Adipocyte (in vitro differentiated cells): ENCODE results near the gene SMIM41.
A peak's percentile ranks its signal among the peaks of the same experiment; 100 is the strongest.

Experiments
- DNase-seq: peaks from one replicate; pipeline ENCODE4 v3.0.0-alpha.2; 2015; ENCODE audit warnings: low read depth
- H3K27me3 ChIP-seq: replicated peaks from 2 replicates; pipeline ENCODE4 v1.7.0; 2013; ENCODE audit warnings: mild to moderate bottlenecking, low read length, moderate library complexity; ENCODE audit not compliant: control insufficient read depth, insufficient read depth
- H3K36me3 ChIP-seq: 2 replicates; pipeline ENCODE4 v1.7.0; 2013; ENCODE audit warnings: low read length, mild to moderate bottlenecking, moderate library complexity; ENCODE audit not compliant: control insufficient read depth, insufficient read depth, severe bottlenecking
- H3K4me1 ChIP-seq: 2 replicates; pipeline ENCODE4 v1.7.0; 2013; ENCODE audit warnings: mild to moderate bottlenecking, low read length, moderate library complexity; ENCODE audit not compliant: control insufficient read depth, insufficient read depth
- H3K4me3 ChIP-seq: 2 replicates; pipeline ENCODE4 v1.7.0; 2013; ENCODE audit warnings: mild to moderate bottlenecking, low read length, moderate library complexity
- H3K9ac ChIP-seq: 2 replicates; pipeline ENCODE4 v1.7.0; 2013; ENCODE audit warnings: mild to moderate bottlenecking, low read length, moderate library complexity
- H3K9me3 ChIP-seq: 2 replicates; pipeline ENCODE4 v1.7.0; 2013; ENCODE audit warnings: mild to moderate bottlenecking, low read length, moderate library complexity; ENCODE audit not compliant: control insufficient read depth

Gene SMIM41

GRCh38 chr12:52059582-52060497 is 19.7 kb upstream of the SMIM41 start:
- H3K36me3 ChIP-seq: no peaks in the 10 kb centered on the region
- H3K9ac ChIP-seq: no peak overlapping the region
- H3K4me3 ChIP-seq: no peak overlapping the region
- no peaks in the 10 kb centered on the region for H3K27me3 ChIP-seq
- H3K4me1 ChIP-seq: peaks cover 6% of the 10 kb centered on the region
- DNase-seq: no peak
- H3K9me3 ChIP-seq: no peaks in the 10 kb centered on the region

- Histone ChIP-seq H3K9me3 (no peaks in the 10 kb centered on the region), H3K4me1 (peaks cover 6% of the 10 kb centered on the region), H3K9ac (no peak overlapping the region), H3K27me3 (no peaks in the 10 kb centered on the region), H3K4me3 (no peak overlapping the region), H3K36me3 (no peaks in the 10 kb centered on the region)
- DNase-seq: no peak
Observed at GRCh38 chr12:52060498-52061177, 18.9 kb upstream of the SMIM41 start.

- Histone ChIP-seq H3K9ac (no peak overlapping the region), H3K4me3 (no peak overlapping the region), H3K36me3 (no peaks in the 10 kb centered on the region), H3K27me3 (no peaks in the 10 kb centered on the region), H3K4me1 (peaks cover 3% of the 10 kb centered on the region), H3K9me3 (no peaks in the 10 kb centered on the region)
- DNase-seq: no peak
Observed at GRCh38 chr12:52061470-52062166, 17.9 kb upstream of the SMIM41 start.

- H3K36me3 ChIP-seq: no peaks in the 10 kb centered on the region
- no peak overlapping the region for H3K9ac ChIP-seq
- H3K27me3 ChIP-seq: no peaks in the 10 kb centered on the region
- no peaks in the 10 kb centered on the region for H3K4me1 ChIP-seq
- no peak for DNase-seq
- no peaks in the 10 kb centered on the region for H3K9me3 ChIP-seq
- H3K4me3 ChIP-seq: no peak overlapping the region
Observed at GRCh38 chr12:52062167-52063081, 17.1 kb upstream of the SMIM41 start.

- Histone ChIP-seq H3K9me3 (no peaks in the 10 kb centered on the region), H3K4me1 (no peaks in the 10 kb centered on the region), H3K4me3 (no peak overlapping the region), H3K9ac (no peak overlapping the region), H3K27me3 (no peaks in the 10 kb centered on the region), H3K36me3 (no peaks in the 10 kb centered on the region)
- DNase-seq: no peak
Observed at GRCh38 chr12:52063082-52063924, 16.2 kb upstream of the SMIM41 start.

- H3K27me3 ChIP-seq: no peaks in the 10 kb centered on the region
- H3K9me3 ChIP-seq: no peaks in the 10 kb centered on the region
- no peak overlapping the region for H3K4me3 ChIP-seq
- H3K9ac ChIP-seq: no peak overlapping the region
- DNase-seq: no peak
- no peaks in the 10 kb centered on the region for H3K36me3 ChIP-seq
- H3K4me1 ChIP-seq: no peaks in the 10 kb centered on the region
Observed at GRCh38 chr12:52063981-52064649, 15.4 kb upstream of the SMIM41 start.

- Histone ChIP-seq H3K4me3 (no peak overlapping the region), H3K36me3 (no peaks in the 10 kb centered on the region), H3K9me3 (no peaks in the 10 kb centered on the region), H3K4me1 (peaks cover 11% of the 10 kb centered on the region), H3K27me3 (no peaks in the 10 kb centered on the region), H3K9ac (no peak overlapping the region)
- DNase-seq: no peak
Observed at GRCh38 chr12:52066346-52067080, 13.0 kb upstream of the SMIM41 start.

GRCh38 chr12:52067081-52067374 is 12.5 kb upstream of the SMIM41 start:
- Histone ChIP-seq H3K4me3 (no peak overlapping the region), H3K36me3 (no peaks in the 10 kb centered on the region), H3K9ac (no peak overlapping the region), H3K4me1 (peaks cover 16% of the 10 kb centered on the region), H3K27me3 (no peaks in the 10 kb centered on the region), H3K9me3 (no peaks in the 10 kb centered on the region)
- no peak for DNase-seq

- Histone ChIP-seq H3K4me1 (peaks cover 35% of the 10 kb centered on the region), H3K27me3 (no peaks in the 10 kb centered on the region), H3K9ac (peak within 1 kb of the TSS; percentile 96), H3K4me3 (peak within 1 kb of the TSS; percentile 94), H3K36me3 (peaks cover 12% of the 10 kb centered on the region), H3K9me3 (no peaks in the 10 kb centered on the region)
- DNase-seq: peak; percentile 98
Observed at GRCh38 chr12:52069327-52070184, 9.9 kb upstream of the SMIM41 start, which contains the start of gene ATG101. Gene ATG101 (plus strand): TSS chr12:52069978. CDS start chr12:52073651, 3,673 bp downstream.
